GM23338 (cell line): Measurements from ENCODE around the gene STK24. TPM values are rescaled to one million over a fixed set of nuclear protein-coding genes. Genes with fewer than 3 reads are reported as not detected.
A peak's percentile ranks its signal among the peaks of the same experiment; 100 is the strongest.

Experiments used
- ATAC-seq: fragments of 200-7000 bp; cut with Tn5 transposase; 3 replicates; pipeline ENCODE4 v1.9.1; 2020
- DNase-seq: peaks from one replicate; pipeline ENCODE4 v3.0.0-alpha.2; 2015; ENCODE audit warnings: low spot score
- H2AFZ ChIP-seq: fragments of 200-600 bp; sonication (generic); 2 replicates; pipeline ENCODE4 v1.8.0; 2016; ENCODE audit warnings: antibody characterized with exemption, mild to moderate bottlenecking, moderate library complexity
- H3F3A ChIP-seq: fragments of 200-600 bp; sonication (generic); replicated peaks from 2 replicates; pipeline ENCODE4 v1.8.0; 2017; ENCODE audit warnings: antibody characterized with exemption, mixed run types, low read depth
- H3K27ac ChIP-seq: fragments of 200-600 bp; sonication (generic); 2 replicates; pipeline ENCODE4 v1.6.1; 2016; ENCODE audit warnings: low read depth
- H3K27me3 ChIP-seq: fragments of 200-600 bp; sonication (generic); 2 replicates; pipeline ENCODE4 v1.8.0; 2016; ENCODE audit warnings: mild to moderate bottlenecking, mixed run types, moderate library complexity; ENCODE audit not compliant: insufficient read depth
- H3K36me3 ChIP-seq: fragments of 200-600 bp; sonication (generic); 2 replicates; pipeline ENCODE4 v1.8.0; 2016; ENCODE audit warnings: mild to moderate bottlenecking; ENCODE audit not compliant: insufficient read depth
- H3K4me1 ChIP-seq: fragments of 200-600 bp; sonication (generic); 2 replicates; pipeline ENCODE4 v1.8.0; 2016; ENCODE audit warnings: mild to moderate bottlenecking, moderate library complexity; ENCODE audit not compliant: insufficient read depth
- H3K4me2 ChIP-seq: fragments of 200-600 bp; sonication (generic); 2 replicates; pipeline ENCODE4 v1.7.1; 2017; ENCODE audit warnings: mixed run types
- H3K4me3 ChIP-seq: fragments of 200-600 bp; sonication (generic); 2 replicates; pipeline ENCODE4 v1.6.1; 2016; ENCODE audit warnings: mixed run types
- H3K79me2 ChIP-seq: fragments of 200-600 bp; sonication (generic); replicated peaks from 2 replicates; pipeline ENCODE4 v1.8.0; 2017; ENCODE audit warnings: mild to moderate bottlenecking; ENCODE audit not compliant: insufficient read depth
- H3K9me2 ChIP-seq: fragments of 200-600 bp; sonication (generic); 2 replicates; pipeline ENCODE4 v1.8.0; 2017; ENCODE audit not compliant: insufficient read depth
- H4K20me1 ChIP-seq: fragments of 200-600 bp; sonication (generic); replicated peaks from 2 replicates; pipeline ENCODE4 v1.8.0; 2017; ENCODE audit warnings: mild to moderate bottlenecking; ENCODE audit not compliant: insufficient read depth
- H3K27ac Mint-ChIP-seq: 2 replicates; pipeline ENCODE4 v1.8.0; 2020; ENCODE audit warnings: inconsistent platforms, mild to moderate bottlenecking, moderate library complexity, mixed read lengths
- H3K27me3 Mint-ChIP-seq: 3 replicates; pipeline ENCODE4 v1.8.0; 2022; ENCODE audit warnings: low read depth, mild to moderate bottlenecking, moderate library complexity, mixed read lengths, inconsistent platforms; ENCODE audit not compliant: insufficient read depth, poor library complexity
- H3K36me3 Mint-ChIP-seq: 3 replicates; pipeline ENCODE4 v1.8.0; 2021; ENCODE audit warnings: low read depth, mild to moderate bottlenecking, inconsistent platforms, moderate library complexity, mixed read lengths
- H3K4me1 Mint-ChIP-seq: 3 replicates; pipeline ENCODE4 v1.8.0; 2020; ENCODE audit warnings: mild to moderate bottlenecking, inconsistent platforms, mixed read lengths
- H3K4me3 Mint-ChIP-seq: 3 replicates; pipeline ENCODE4 v1.8.0; 2021; ENCODE audit warnings: moderate library complexity, mild to moderate bottlenecking, inconsistent platforms, mixed read lengths
- H3K9me3 Mint-ChIP-seq: 3 replicates; pipeline ENCODE4 v1.8.0; 2020; ENCODE audit warnings: moderate library complexity, mild to moderate bottlenecking, inconsistent platforms, mixed read lengths
- EZH2 ChIP-seq: fragments of 200-600 bp; sonication (generic); IDR thresholded peaks from one replicate; pipeline ENCODE4 v1.8.0; 2017; ENCODE audit warnings: antibody characterized with exemption, mild to moderate bottlenecking, low read depth; ENCODE audit not compliant: unreplicated experiment
- EZH2phosphoT487 ChIP-seq: fragments of 200-600 bp; sonication (generic); IDR thresholded peaks from one replicate; pipeline ENCODE4 v1.8.1; 2018; ENCODE audit warnings: antibody characterized with exemption; ENCODE audit not compliant: unreplicated experiment
- JUNB ChIP-seq: IDR thresholded peaks from one replicate; pipeline ENCODE4 v1.6.1; 2016; ENCODE audit warnings: antibody characterized with exemption; ENCODE audit not compliant: unreplicated experiment
- NANOG ChIP-seq: IDR thresholded peaks from 2 replicates; pipeline ENCODE4 v1.6.1; 2016; ENCODE audit warnings: antibody characterized with exemption, borderline replicate concordance
- POLR2AphosphoS5 ChIP-seq: IDR thresholded peaks from 2 replicates; pipeline ENCODE4 v1.6.1; 2016; ENCODE audit warnings: antibody characterized with exemption, low read depth
- ZNF331 ChIP-seq: fragments of 250-450 bp; sonication (Bioruptor Pico); IDR thresholded peaks from 2 replicates; pipeline ENCODE4 v1.5.0; 2020; ENCODE audit warnings: low read depth, mild to moderate bottlenecking, moderate library complexity
- polyA plus RNA-seq: library from polyadenylated mRNA; unstranded; fragments of >200 nt; fragmentation: Nextera tagmentation; extraction: Ambion mirVana; gene quantifications from 2 replicates; pipeline ENCODE4 v1.2.1, GENCODE V29; 2016
- total RNA-seq: library from RNA; depleted of rRNA; stranded (reverse); fragments of >200 nt; shearing (Covaris generic); gene quantifications from 2 replicates; pipeline ENCODE4 v1.2.3, GENCODE V29; 2014
- TF ChIP-seq, protein P1 (sequence below): IDR thresholded peaks from 2 replicates; pipeline ENCODE4 v1.6.1; 2016; ENCODE audit warnings: antibody characterized with exemption
- TF ChIP-seq, protein P2 (sequence below), 2 experiments: fragments of 200-600 bp in 1 of 2; sonication (generic) in 1 of 2; conservative IDR thresholded peaks; 2 replicates each; pipeline versions ENCODE4 v1.5.1 to v1.6.1; 2016 to 2017; ENCODE audit warnings: antibody characterized with exemption in 2 of 2, low read depth in 2 of 2, mild to moderate bottlenecking in 2 of 2, moderate library complexity in 1 of 2
- TF ChIP-seq, protein P3 (sequence below): IDR thresholded peaks from one replicate; pipeline ENCODE4 v1.6.1; 2018; ENCODE audit warnings: antibody characterized with exemption; ENCODE audit not compliant: unreplicated experiment

The STK24 gene
- total and polyA plus RNA-seq, 2 experiments from 2014 or later: 56.5 to 144 TPM

DNA sequence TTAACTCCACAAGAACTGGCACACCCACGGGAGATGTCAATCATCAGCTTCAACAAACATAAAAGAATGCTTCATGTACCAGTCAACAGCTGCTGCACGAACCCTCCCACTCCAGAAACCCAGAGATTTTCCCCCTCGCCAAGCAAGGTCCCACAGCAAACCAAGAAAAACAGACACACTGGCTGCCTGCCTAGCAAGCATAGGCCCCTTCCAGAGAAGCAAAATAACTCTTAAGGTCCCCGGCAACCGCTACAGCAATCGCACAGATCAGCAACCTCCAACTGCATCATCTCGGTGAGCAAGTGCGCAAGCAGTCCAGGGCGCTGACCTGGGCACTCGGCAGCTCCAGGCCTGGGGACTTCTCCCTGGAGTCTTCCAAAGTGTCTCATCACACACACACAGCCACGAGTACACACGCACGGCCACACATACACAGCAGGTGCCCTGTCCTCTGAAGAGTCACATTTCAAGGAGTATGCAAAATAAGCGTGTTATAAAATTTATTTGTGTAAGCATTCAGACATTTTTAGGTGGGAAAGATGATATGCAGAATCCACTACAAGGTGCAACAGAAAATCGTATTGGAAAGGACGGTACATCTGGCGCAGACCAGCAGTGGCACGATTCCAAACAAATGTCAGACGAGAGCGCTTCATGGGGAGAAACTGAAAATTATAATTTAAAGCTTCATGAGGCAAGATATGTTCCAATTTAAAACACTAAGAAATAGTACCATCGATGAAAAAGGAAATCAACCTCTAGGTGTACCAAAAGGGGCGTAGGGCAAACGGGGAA is 125.0 kb downstream of the STK24 start (continued):
- TF ChIP-seq ZNF331 (CRISPR knock-in tag): no peak
- TF ChIP-seq EZH2: no peak
- no peak for TF ChIP-seq POLR2AphosphoS5
- TF ChIP-seq, protein P1, sequence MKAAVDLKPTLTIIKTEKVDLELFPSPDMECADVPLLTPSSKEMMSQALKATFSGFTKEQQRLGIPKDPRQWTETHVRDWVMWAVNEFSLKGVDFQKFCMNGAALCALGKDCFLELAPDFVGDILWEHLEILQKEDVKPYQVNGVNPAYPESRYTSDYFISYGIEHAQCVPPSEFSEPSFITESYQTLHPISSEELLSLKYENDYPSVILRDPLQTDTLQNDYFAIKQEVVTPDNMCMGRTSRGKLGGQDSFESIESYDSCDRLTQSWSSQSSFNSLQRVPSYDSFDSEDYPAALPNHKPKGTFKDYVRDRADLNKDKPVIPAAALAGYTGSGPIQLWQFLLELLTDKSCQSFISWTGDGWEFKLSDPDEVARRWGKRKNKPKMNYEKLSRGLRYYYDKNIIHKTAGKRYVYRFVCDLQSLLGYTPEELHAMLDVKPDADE: no peak
- no peak for TF ChIP-seq NANOG
- TF ChIP-seq, protein P2, sequence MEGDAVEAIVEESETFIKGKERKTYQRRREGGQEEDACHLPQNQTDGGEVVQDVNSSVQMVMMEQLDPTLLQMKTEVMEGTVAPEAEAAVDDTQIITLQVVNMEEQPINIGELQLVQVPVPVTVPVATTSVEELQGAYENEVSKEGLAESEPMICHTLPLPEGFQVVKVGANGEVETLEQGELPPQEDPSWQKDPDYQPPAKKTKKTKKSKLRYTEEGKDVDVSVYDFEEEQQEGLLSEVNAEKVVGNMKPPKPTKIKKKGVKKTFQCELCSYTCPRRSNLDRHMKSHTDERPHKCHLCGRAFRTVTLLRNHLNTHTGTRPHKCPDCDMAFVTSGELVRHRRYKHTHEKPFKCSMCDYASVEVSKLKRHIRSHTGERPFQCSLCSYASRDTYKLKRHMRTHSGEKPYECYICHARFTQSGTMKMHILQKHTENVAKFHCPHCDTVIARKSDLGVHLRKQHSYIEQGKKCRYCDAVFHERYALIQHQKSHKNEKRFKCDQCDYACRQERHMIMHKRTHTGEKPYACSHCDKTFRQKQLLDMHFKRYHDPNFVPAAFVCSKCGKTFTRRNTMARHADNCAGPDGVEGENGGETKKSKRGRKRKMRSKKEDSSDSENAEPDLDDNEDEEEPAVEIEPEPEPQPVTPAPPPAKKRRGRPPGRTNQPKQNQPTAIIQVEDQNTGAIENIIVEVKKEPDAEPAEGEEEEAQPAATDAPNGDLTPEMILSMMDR (conservative IDR thresholded peaks at IDR 0.05; ENCODE audit: low read depth in 2 of 2): no peak
- no peak for TF ChIP-seq EZH2phosphoT487

DNA sequence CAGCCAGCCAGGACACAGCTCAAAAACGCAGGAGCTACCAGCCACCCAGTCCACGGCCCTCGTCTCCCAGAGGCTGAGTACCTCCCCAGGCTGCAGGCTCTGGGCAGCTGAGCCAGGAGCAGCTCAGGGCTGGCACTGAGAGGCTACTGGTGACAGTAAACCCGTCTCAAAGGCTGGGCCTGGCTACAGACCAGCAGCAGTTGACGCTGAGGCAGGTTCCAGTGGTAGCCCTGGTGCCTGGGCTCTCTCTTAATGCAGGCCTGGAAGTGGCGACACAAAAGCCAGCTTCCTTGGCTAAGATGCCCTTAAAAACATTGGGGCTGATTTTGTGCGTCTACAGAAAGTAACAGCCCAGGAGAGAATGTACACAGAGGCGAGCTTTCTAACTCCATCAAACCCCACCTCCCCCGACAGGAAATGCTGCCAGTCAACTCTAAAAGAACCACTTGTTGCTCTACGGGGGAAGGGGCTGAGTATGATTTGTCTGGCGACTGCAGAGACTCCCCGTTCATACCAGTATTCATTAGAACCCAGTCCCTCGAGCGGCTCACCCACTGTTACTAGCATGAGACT is 126.3 kb downstream of the STK24 start:
- peak overlapping the region; percentile 43; the same call in 2 of the 3 replicates for H3K4me3 Mint-ChIP-seq
- H3K4me1 Mint-ChIP-seq: peaks cover 37% of the 10 kb centered on the region
- H4K20me1 ChIP-seq: peaks cover 5% of the 10 kb centered on the region
- peak overlapping the region; percentile 87 for H3K27ac ChIP-seq
- H3K27me3 Mint-ChIP-seq: peaks cover 27% of the 10 kb centered on the region
- H3F3A ChIP-seq: peaks cover 7% of the 10 kb centered on the region; the same call in 1 of the 2 replicates
- H3K9me2 ChIP-seq: no peaks in the 10 kb centered on the region
- no peak overlapping the region for H2AFZ ChIP-seq
- ATAC-seq: peak; percentile 17
- H3K79me2 ChIP-seq: peaks cover 12% of the 10 kb centered on the region; the same call in 1 of the 2 replicates
- peak overlapping the region; percentile 16; the same call in 1 of the 2 replicates for H3K4me3 ChIP-seq
- no peaks in the 10 kb centered on the region for H3K27me3 ChIP-seq
- H3K36me3 Mint-ChIP-seq: peaks cover 60% of the 10 kb centered on the region
- H3K4me2 ChIP-seq: peak overlapping the region; percentile 73
- H3K4me1 ChIP-seq: peaks cover 26% of the 10 kb centered on the region
- peaks cover 17% of the 10 kb centered on the region; the same call in 1 of the 2 replicates for H3K36me3 ChIP-seq
- no peaks in the 10 kb centered on the region; the same call in 2 of the 3 replicates for H3K9me3 Mint-ChIP-seq
- TF ChIP-seq, protein P1: peak; percentile 23; the same call in 1 of the 2 replicates
- TF ChIP-seq, protein P3, sequence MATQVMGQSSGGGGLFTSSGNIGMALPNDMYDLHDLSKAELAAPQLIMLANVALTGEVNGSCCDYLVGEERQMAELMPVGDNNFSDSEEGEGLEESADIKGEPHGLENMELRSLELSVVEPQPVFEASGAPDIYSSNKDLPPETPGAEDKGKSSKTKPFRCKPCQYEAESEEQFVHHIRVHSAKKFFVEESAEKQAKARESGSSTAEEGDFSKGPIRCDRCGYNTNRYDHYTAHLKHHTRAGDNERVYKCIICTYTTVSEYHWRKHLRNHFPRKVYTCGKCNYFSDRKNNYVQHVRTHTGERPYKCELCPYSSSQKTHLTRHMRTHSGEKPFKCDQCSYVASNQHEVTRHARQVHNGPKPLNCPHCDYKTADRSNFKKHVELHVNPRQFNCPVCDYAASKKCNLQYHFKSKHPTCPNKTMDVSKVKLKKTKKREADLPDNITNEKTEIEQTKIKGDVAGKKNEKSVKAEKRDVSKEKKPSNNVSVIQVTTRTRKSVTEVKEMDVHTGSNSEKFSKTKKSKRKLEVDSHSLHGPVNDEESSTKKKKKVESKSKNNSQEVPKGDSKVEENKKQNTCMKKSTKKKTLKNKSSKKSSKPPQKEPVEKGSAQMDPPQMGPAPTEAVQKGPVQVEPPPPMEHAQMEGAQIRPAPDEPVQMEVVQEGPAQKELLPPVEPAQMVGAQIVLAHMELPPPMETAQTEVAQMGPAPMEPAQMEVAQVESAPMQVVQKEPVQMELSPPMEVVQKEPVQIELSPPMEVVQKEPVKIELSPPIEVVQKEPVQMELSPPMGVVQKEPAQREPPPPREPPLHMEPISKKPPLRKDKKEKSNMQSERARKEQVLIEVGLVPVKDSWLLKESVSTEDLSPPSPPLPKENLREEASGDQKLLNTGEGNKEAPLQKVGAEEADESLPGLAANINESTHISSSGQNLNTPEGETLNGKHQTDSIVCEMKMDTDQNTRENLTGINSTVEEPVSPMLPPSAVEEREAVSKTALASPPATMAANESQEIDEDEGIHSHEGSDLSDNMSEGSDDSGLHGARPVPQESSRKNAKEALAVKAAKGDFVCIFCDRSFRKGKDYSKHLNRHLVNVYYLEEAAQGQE: no peak
- TF ChIP-seq POLR2AphosphoS5 (no peak), JUNB (no peak), ZNF331 (CRISPR knock-in tag) (no peak)
- H3K27ac Mint-ChIP-seq: peak overlapping the region; percentile 62
- peak; percentile 65 for DNase-seq
